Colonic mucosa (tissue), 4 donors: ENCODE data around the gene LGALS9. TPM values are rescaled to one million over a fixed set of nuclear protein-coding genes. Genes with fewer than 3 reads are reported as not detected.

Experiments
- DNase-seq: peaks from one replicate; pipeline ENCODE4 v3.0.0-alpha.2; 2020
- H3K27ac ChIP-seq: fragments of 200-600 bp; one replicate; pipeline ENCODE4 v1.8.0; 2021
- H3K27me3 ChIP-seq: fragments of 200-600 bp; one replicate; pipeline ENCODE4 v1.8.0; 2021
- H3K36me3 ChIP-seq: fragments of 200-600 bp; one replicate; pipeline ENCODE4 v1.8.0; 2021
- H3K4me1 ChIP-seq: fragments of 200-600 bp; one replicate; pipeline ENCODE4 v1.8.0; 2021; ENCODE audit warnings: mild to moderate bottlenecking
- H3K4me3 ChIP-seq: fragments of 200-600 bp; one replicate; pipeline ENCODE4 v1.8.0; 2021
- H3K9ac ChIP-seq, 2 donors: one replicate each; pipeline ENCODE4 v1.7.0; 2013; ENCODE audit warnings: control low read depth in 2 of 2, low read depth in 2 of 2, low read length in 2 of 2
- H3K9me3 ChIP-seq: fragments of 200-600 bp; one replicate; pipeline ENCODE4 v1.8.0; 2021
- CTCF ChIP-seq: fragments of 200-600 bp; IDR thresholded peaks from one replicate; pipeline ENCODE4 v1.8.0; 2022; ENCODE audit warnings: antibody characterized with exemption, mild to moderate bottlenecking
- intact Hi-C: fragments of 100-400 bp; cut with DNase I; formaldehyde crosslinking; loops from one replicate; pipeline ENCODE4 v1.14.1; 2022
- total RNA-seq, 2 donors: library from RNA; stranded (reverse); fragmentation: NEBNext Ultra II Directional in 1 of 2; extraction: Animal tissue kit (Norgen Biotek cat#: 25700) in 1 of 2; gene quantifications; one replicate each; pipeline ENCODE4 v1.2.1, GENCODE V29; 2021
- donor health status: healthy.
- donor health status: DM: no; HTN: no; CAD: no.
- donor health status: DM: no; HTN: no; CAD: no.

Gene LGALS9
- total RNA-seq, 2 donors from 2014 or later = 370 to 444 TPM

GRCh38 chr17:27603421-27603770 is 27.6 kb upstream of the LGALS9 start:
- no peaks in the 10 kb centered on the region for H3K27me3 ChIP-seq
- no peak for DNase-seq
- no peaks in the 10 kb centered on the region for H3K36me3 ChIP-seq
- no peak overlapping the region for H3K4me3 ChIP-seq
- H3K27ac ChIP-seq = no peak overlapping the region
- intact Hi-C loops = loop anchor here (1.0 to 5.0 kb wide), 3 partner anchors 48 to 249 kb away; no protein-coding TSS in a partner anchor
- no peaks in the 10 kb centered on the region for H3K9me3 ChIP-seq
- TF ChIP-seq CTCF = no peak
- H3K9ac ChIP-seq = no peak overlapping the region
- no peaks in the 10 kb centered on the region for H3K4me1 ChIP-seq

GRCh38 chr17:27603880-27604794 is 26.9 kb upstream of the LGALS9 start:
- Histone ChIP-seq H3K27me3 (no peaks in the 10 kb centered on the region), H3K27ac (no peak overlapping the region), H3K9ac (no peak overlapping the region), H3K36me3 (no peaks in the 10 kb centered on the region), H3K9me3 (no peaks in the 10 kb centered on the region), H3K4me3 (no peak overlapping the region), H3K4me1 (no peaks in the 10 kb centered on the region)
- intact Hi-C loops = loop anchor here (1.0 to 5.0 kb wide), 3 partner anchors 47 to 249 kb away; no protein-coding TSS in a partner anchor
- peak; percentile 55 for DNase-seq
- TF ChIP-seq CTCF = no peak

- H3K27me3 ChIP-seq = no peaks in the 10 kb centered on the region
- DNase-seq = no peak
- H3K27ac ChIP-seq = no peak overlapping the region
- TF ChIP-seq CTCF = no peak
- intact Hi-C loops = no loop called here
- no peaks in the 10 kb centered on the region for H3K4me1 ChIP-seq
- no peak overlapping the region for H3K4me3 ChIP-seq
- H3K9me3 ChIP-seq = no peaks in the 10 kb centered on the region
- no peaks in the 10 kb centered on the region for H3K36me3 ChIP-seq
- H3K9ac ChIP-seq = no peak overlapping the region
Measured at GRCh38 chr17:27605409-27605808, 25.6 kb upstream of the LGALS9 start.

- Histone ChIP-seq H3K27ac (no peak overlapping the region), H3K36me3 (no peaks in the 10 kb centered on the region), H3K4me1 (no peaks in the 10 kb centered on the region), H3K27me3 (no peaks in the 10 kb centered on the region), H3K9me3 (no peaks in the 10 kb centered on the region), H3K4me3 (no peak overlapping the region), H3K9ac (no peak overlapping the region)
- no peak for TF ChIP-seq CTCF
- intact Hi-C loops = no loop called here
- DNase-seq = no peak
Measured at GRCh38 chr17:27607521-27608091, 23.4 kb upstream of the LGALS9 start.

GRCh38 chr17:27608328-27609230 is 22.4 kb upstream of the LGALS9 start:
- Histone ChIP-seq H3K27ac (no peak overlapping the region), H3K36me3 (no peaks in the 10 kb centered on the region)

More at GRCh38 chr17:27608328-27609230, 22.4 kb upstream of the LGALS9 start:
- no peak for DNase-seq
- intact Hi-C loops = no loop called here
- H3K9me3 ChIP-seq = no peaks in the 10 kb centered on the region
- no peak overlapping the region for H3K9ac ChIP-seq
- no peak for TF ChIP-seq CTCF
- H3K4me3 ChIP-seq = no peak overlapping the region
- no peaks in the 10 kb centered on the region for H3K27me3 ChIP-seq
- no peaks in the 10 kb centered on the region for H3K4me1 ChIP-seq
